B cell (primary cell): ENCODE results near the gene RAB6D.

Source experiments
- CTCF ChIP-seq: fragments of 200-600 bp; IDR thresholded peaks from one replicate; pipeline ENCODE4 v1.8.0; 2022; ENCODE audit warnings: antibody characterized with exemption, mild to moderate bottlenecking
- EZH2 ChIP-seq: IDR thresholded peaks from 2 replicates; pipeline ENCODE4 v1.6.1; 2012; ENCODE audit warnings: borderline replicate concordance, low read depth, mild to moderate bottlenecking, moderate library complexity, low read length; ENCODE audit not compliant: insufficient read depth, poor library complexity, severe bottlenecking

- TF ChIP-seq CTCF (no peak), EZH2 (no peak)
Observed at GRCh38 chr2:131394147-131394931, 30.4 kb upstream of the RAB6D start.
